HG02623 (cell line): Measurements from ENCODE around the gene PRPF38A.
A peak's percentile ranks its signal among the peaks of the same experiment; 100 is the strongest.
"Not testable (repeated sequence)": the region's sequence is repeated elsewhere in the genome, so short reads cannot be mapped to it uniquely, and the experiment has no call there.

Experiments used
- ATAC-seq: cut with Tn5 transposase; IDR thresholded peaks from one replicate; pipeline ENCODE4 v1.9.1; 2021; ENCODE audit warnings: moderate library complexity; ENCODE audit not compliant: unreplicated experiment

PRPF38A gene

GRCh38 chr1:52404116-52404974 lies at the start of gene PRPF38A, which contains the start of gene ORC1:
TSS of gene PRPF38A (plus strand) at chr1:52404602. CDS start at chr1:52404750, 148 bp downstream.
TSS of gene ORC1 (minus strand) at chr1:52404423. CDS start at chr1:52402223, 2,200 bp downstream.
- peak; percentile 94 for ATAC-seq

- ATAC-seq: no peak
These were observed 49.0 kb upstream of the PRPF38A start for GRCh38 chr1:52355436-52355835.

- ATAC-seq: no peak
These were observed 48.4 kb upstream of the PRPF38A start for GRCh38 chr1:52355847-52356505.

GRCh38 chr1:52356818-52357355 lies 47.5 kb upstream of the PRPF38A start:
- ATAC-seq: no peak

GRCh38 chr1:52357397-52357796 lies 47.0 kb upstream of the PRPF38A start:
- no peak for ATAC-seq

GRCh38 chr1:52358851-52359497 lies 45.4 kb upstream of the PRPF38A start:
- no peak for ATAC-seq

GRCh38 chr1:52359676-52360594 lies 44.5 kb upstream of the PRPF38A start:
- no peak for ATAC-seq

- ATAC-seq: no peak
These were observed 43.8 kb upstream of the PRPF38A start for GRCh38 chr1:52360595-52360968.

- ATAC-seq: no peak
These were observed 40.1 kb upstream of the PRPF38A start for GRCh38 chr1:52364235-52364839.

GRCh38 chr1:52365071-52365745 lies 39.2 kb upstream of the PRPF38A start:
- ATAC-seq: peak; percentile 14

GRCh38 chr1:52365746-52366516 lies 38.5 kb upstream of the PRPF38A start, which contains the start of gene CC2D1B:
TSS of gene CC2D1B (minus strand) at chr1:52366205. CDS start at chr1:52364620, 1,585 bp downstream.
- peak; percentile 92 for ATAC-seq

- ATAC-seq: no peak
These were observed 37.9 kb upstream of the PRPF38A start for GRCh38 chr1:52366517-52366827.

- no peak for ATAC-seq
These were observed 37.1 kb upstream of the PRPF38A start for GRCh38 chr1:52367272-52367671.

- ATAC-seq: no peak
These were observed 35.8 kb upstream of the PRPF38A start for GRCh38 chr1:52368383-52369172.

GRCh38 chr1:52369851-52370250 lies 34.6 kb upstream of the PRPF38A start:
- ATAC-seq: not testable (repeated sequence)

GRCh38 chr1:52385376-52385775 lies 19.0 kb upstream of the PRPF38A start:
- ATAC-seq: no peak

GRCh38 chr1:52386458-52386857 lies 17.9 kb upstream of the PRPF38A start:
- ATAC-seq: no peak

GRCh38 chr1:52393174-52393573 lies 11.2 kb upstream of the PRPF38A start:
- ATAC-seq: no peak
